H9 (cell line): Measurements from ENCODE around the gene INSL3. TPM values are rescaled to one million over a fixed set of nuclear protein-coding genes. Genes with fewer than 3 reads are reported as not detected.

Experiments used
- DNase-seq: peaks from one replicate; pipeline ENCODE4 v3.0.0-alpha.2; 2017
- H2AFZ ChIP-seq: one replicate; pipeline ENCODE4 v1.6.1; 2013; ENCODE audit warnings: mild to moderate bottlenecking, low read length, control low read depth, moderate library complexity
- H2AK5ac ChIP-seq: 2 replicates; pipeline ENCODE4 v1.6.1; 2013; ENCODE audit warnings: low read length, control low read depth, mixed read lengths; ENCODE audit not compliant: insufficient read length
- H2BK120ac ChIP-seq: one replicate; pipeline ENCODE4 v1.6.1; 2013; ENCODE audit warnings: low read depth, mild to moderate bottlenecking, low read length, control low read depth, inconsistent platforms; ENCODE audit not compliant: poor library complexity, severe bottlenecking
- H2BK12ac ChIP-seq: 2 replicates; pipeline ENCODE4 v1.6.1; 2013; ENCODE audit warnings: low read length, control low read depth, mixed read lengths, low read depth; ENCODE audit not compliant: insufficient read length
- H2BK15ac ChIP-seq: 2 replicates; pipeline ENCODE4 v1.6.1; 2013; ENCODE audit warnings: low read depth, low read length, control low read depth
- H2BK20ac ChIP-seq: one replicate; pipeline ENCODE4 v1.6.1; 2013; ENCODE audit warnings: low read depth, mild to moderate bottlenecking, low read length, control low read depth, inconsistent platforms; ENCODE audit not compliant: poor library complexity, severe bottlenecking
- H2BK5ac ChIP-seq: 2 replicates; pipeline ENCODE4 v1.6.1; 2013; ENCODE audit warnings: low read length, control low read depth, mixed read lengths; ENCODE audit not compliant: insufficient read length
- H3K14ac ChIP-seq: 2 replicates; pipeline ENCODE4 v1.6.1; 2013; ENCODE audit warnings: low read length, control low read depth; ENCODE audit not compliant: insufficient read depth
- H3K18ac ChIP-seq: 2 replicates; pipeline ENCODE4 v1.6.1; 2013; ENCODE audit warnings: low read depth, mild to moderate bottlenecking, mixed read lengths, low read length, control low read depth; ENCODE audit not compliant: insufficient read length
- H3K23ac ChIP-seq: 2 replicates; pipeline ENCODE4 v1.6.1; 2013; ENCODE audit warnings: low read length, control low read depth, mixed read lengths, low read depth; ENCODE audit not compliant: insufficient read length
- H3K23me2 ChIP-seq: 2 replicates; pipeline ENCODE4 v1.6.1; 2013; ENCODE audit warnings: low read depth, mild to moderate bottlenecking, mixed read lengths, low read length, control low read depth; ENCODE audit not compliant: insufficient read length, poor library complexity, severe bottlenecking
- H3K27ac ChIP-seq: 2 replicates; pipeline ENCODE4 v1.5.1; 2013; ENCODE audit warnings: low read length, control low read depth, mixed read lengths, low read depth; ENCODE audit not compliant: insufficient read length
- H3K27me3 ChIP-seq: 2 replicates; pipeline ENCODE4 v1.6.1; 2013; ENCODE audit warnings: low read length, control low read depth, inconsistent platforms; ENCODE audit not compliant: insufficient read depth
- H3K4ac ChIP-seq: 2 replicates; pipeline ENCODE4 v1.6.1; 2013; ENCODE audit warnings: low read depth, mild to moderate bottlenecking, control low read depth, inconsistent platforms, low read length, moderate library complexity
- H3K4me1 ChIP-seq: 2 replicates; pipeline ENCODE4 v1.6.1; 2013; ENCODE audit warnings: low read length, control low read depth, inconsistent platforms; ENCODE audit not compliant: insufficient read depth
- H3K4me2 ChIP-seq: 2 replicates; pipeline ENCODE4 v1.6.1; 2013; ENCODE audit warnings: low read length, control low read depth, mixed read lengths; ENCODE audit not compliant: insufficient read length, insufficient read depth
- H3K56ac ChIP-seq: 2 replicates; pipeline ENCODE4 v1.6.1; 2013; ENCODE audit warnings: low read depth, mild to moderate bottlenecking, mixed read lengths, low read length, control low read depth; ENCODE audit not compliant: insufficient read length
- H3K79me1 ChIP-seq: 2 replicates; pipeline ENCODE4 v1.6.1; 2013; ENCODE audit warnings: low read depth, mild to moderate bottlenecking, moderate library complexity, low read length, control low read depth, inconsistent platforms; ENCODE audit not compliant: insufficient read depth, poor library complexity, severe bottlenecking
- H3K79me2 ChIP-seq: 2 replicates; pipeline ENCODE4 v1.6.1; 2013; ENCODE audit warnings: low read length, control low read depth, inconsistent platforms; ENCODE audit not compliant: insufficient read depth
- H3K9ac ChIP-seq: 2 replicates; pipeline ENCODE4 v1.6.1; 2013; ENCODE audit warnings: low read length, control low read depth, mixed read lengths; ENCODE audit not compliant: insufficient read length; ENCODE audit errors: extremely low read depth
- H3K9me3 ChIP-seq: one replicate; pipeline ENCODE4 v1.6.1; 2013; ENCODE audit warnings: low read depth, low read length, inconsistent platforms; ENCODE audit not compliant: control insufficient read depth
- H3T11ph ChIP-seq: one replicate; pipeline ENCODE4 v1.6.1; 2013; ENCODE audit warnings: mild to moderate bottlenecking, low read length, control low read depth, inconsistent platforms
- H4K20me1 ChIP-seq: one replicate; pipeline ENCODE4 v1.6.1; 2013; ENCODE audit not compliant: control insufficient read depth, insufficient read length, insufficient read depth
- H4K5ac ChIP-seq: 2 replicates; pipeline ENCODE4 v1.6.1; 2013; ENCODE audit warnings: low read depth, mild to moderate bottlenecking, mixed read lengths, low read length, control low read depth; ENCODE audit not compliant: insufficient read length
- H4K8ac ChIP-seq: replicated peaks from 2 replicates; pipeline ENCODE4 v1.6.1; 2013; ENCODE audit warnings: low read length, control low read depth, mixed read lengths, low read depth; ENCODE audit not compliant: insufficient read length
- H4K91ac ChIP-seq: 2 replicates; pipeline ENCODE4 v1.6.1; 2013; ENCODE audit warnings: low read depth, mild to moderate bottlenecking, moderate library complexity, mixed read lengths, low read length, control low read depth; ENCODE audit not compliant: insufficient read length
- H3K27ac Mint-ChIP-seq, 3 experiments: 2 replicates in 2 of 3; 3 replicates in 1 of 3; pipeline ENCODE4 v1.8.0; 2020 to 2021; ENCODE audit warnings: mixed read lengths in 3 of 3, mild to moderate bottlenecking in 1 of 3, moderate library complexity in 1 of 3
- H3K27me3 Mint-ChIP-seq: 2 replicates; pipeline ENCODE4 v1.8.0; 2021; ENCODE audit warnings: low read depth, mild to moderate bottlenecking, moderate library complexity, mixed read lengths
- H3K36me3 Mint-ChIP-seq, 3 experiments: 2 replicates in 2 of 3; 3 replicates in 1 of 3; pipeline ENCODE4 v1.8.0; 2020 to 2021; ENCODE audit warnings: low read depth in 3 of 3, mixed read lengths in 3 of 3; ENCODE audit not compliant: insufficient read depth in 1 of 3
- H3K4me1 Mint-ChIP-seq, 2 experiments: 2 replicates each; pipeline ENCODE4 v1.8.0; 2020; ENCODE audit warnings: mixed read lengths in 2 of 2
- H3K4me3 Mint-ChIP-seq, 2 experiments: 2 replicates in 1 of 2; 3 replicates in 1 of 2; pipeline ENCODE4 v1.8.0; 2020 to 2021; ENCODE audit warnings: mild to moderate bottlenecking in 2 of 2, mixed read lengths in 2 of 2, moderate library complexity in 1 of 2
- H3K9me3 Mint-ChIP-seq, 2 experiments: 2 replicates in 1 of 2; 3 replicates in 1 of 2; pipeline ENCODE4 v1.8.0; 2020; ENCODE audit warnings: mild to moderate bottlenecking in 2 of 2, mixed read lengths in 2 of 2, moderate library complexity in 1 of 2
- WGBS: extraction: QIAGEN DNeasy Blood & Tissue Kit; methylation state at CpG from one replicate; pipeline ENCODE4 v1.1.7; 2013; ENCODE audit warnings: missing lambda C conversion rate, low lambda C conversion rate, mixed read lengths; ENCODE audit not compliant: insufficient read length; ENCODE audit errors: extremely low coverage; 5-methylcytosine and 5-hydroxymethylcytosine counted together
- total RNA-seq: library from RNA; stranded (reverse); gene quantifications from 2 replicates; pipeline ENCODE4 v1.2.1, GENCODE V29; 2021
- TF ChIP-seq, protein P1 (sequence below): fragments of 200-600 bp; sonication (generic); conservative IDR thresholded peaks from 3 replicates; pipeline ENCODE4 v1.8.0; 2021; ENCODE audit warnings: antibody characterized with exemption, mild to moderate bottlenecking

Gene INSL3
- total RNA-seq, 1 experiment from 2014 or later, result 0.63 TPM

DNA sequence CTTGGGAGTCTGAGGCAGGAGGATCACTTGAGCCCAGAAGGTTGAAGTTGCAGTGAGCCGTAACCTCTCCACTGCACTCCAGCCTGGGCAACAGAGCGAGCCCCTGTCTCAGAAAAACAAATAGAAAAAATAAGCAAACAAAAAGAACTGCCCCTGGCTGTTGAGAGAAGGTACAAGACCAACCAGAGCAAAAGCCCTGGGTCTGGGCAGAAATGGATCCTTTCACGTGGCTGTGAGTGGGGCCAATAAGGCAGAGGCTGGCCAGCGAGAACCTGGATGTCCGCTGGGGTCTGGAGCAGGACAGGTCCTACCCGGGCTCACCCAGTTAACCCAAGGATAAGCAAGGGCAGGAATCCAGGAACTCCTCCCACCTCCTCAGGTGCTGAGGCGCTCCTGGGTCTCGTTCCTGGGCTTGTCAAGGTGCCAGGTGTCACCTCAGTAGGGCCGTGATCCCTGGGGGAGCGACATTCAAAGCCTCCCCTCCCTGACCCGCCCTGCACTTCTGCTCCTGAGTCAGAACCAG, 45.7 kb upstream of the INSL3 start:
- no peak overlapping the region for H4K91ac ChIP-seq

More for the DNA sequence above, 45.7 kb upstream of the INSL3 start:
- Histone ChIP-seq H2BK15ac (no peak overlapping the region), H3K4me1 (no peaks in the 10 kb centered on the region; the same call in 1 of the 2 replicates), H4K8ac (no peak overlapping the region), H2BK120ac (no peak overlapping the region), H3K4ac (no peak overlapping the region), H3K9me3 (no peaks in the 10 kb centered on the region), H4K5ac (no peak overlapping the region), H3K23me2 (no peaks in the 10 kb centered on the region), H3K56ac (no peak overlapping the region), H2AFZ (no peak overlapping the region), H3K27ac (no peak overlapping the region), H4K20me1 (no peaks in the 10 kb centered on the region), H3K9ac (no peak overlapping the region), H3K18ac (no peak overlapping the region), H3K27me3 (no peaks in the 10 kb centered on the region; the same call in 1 of the 2 replicates), H3K23ac (no peak overlapping the region), H3K14ac (no peak overlapping the region), H2BK20ac (no peak overlapping the region), H2AK5ac (no peak overlapping the region), H3K79me2 (no peaks in the 10 kb centered on the region), H2BK12ac (no peak overlapping the region), H3K4me2 (no peak overlapping the region), H3T11ph (no peak overlapping the region), H2BK5ac (no peak overlapping the region), H3K79me1 (no peaks in the 10 kb centered on the region)
- no peak overlapping the region for H3K27ac Mint-ChIP-seq
- no CpG with 5 or more reads among the region's 11 CpGs for WGBS
- TF ChIP-seq, protein P1, sequence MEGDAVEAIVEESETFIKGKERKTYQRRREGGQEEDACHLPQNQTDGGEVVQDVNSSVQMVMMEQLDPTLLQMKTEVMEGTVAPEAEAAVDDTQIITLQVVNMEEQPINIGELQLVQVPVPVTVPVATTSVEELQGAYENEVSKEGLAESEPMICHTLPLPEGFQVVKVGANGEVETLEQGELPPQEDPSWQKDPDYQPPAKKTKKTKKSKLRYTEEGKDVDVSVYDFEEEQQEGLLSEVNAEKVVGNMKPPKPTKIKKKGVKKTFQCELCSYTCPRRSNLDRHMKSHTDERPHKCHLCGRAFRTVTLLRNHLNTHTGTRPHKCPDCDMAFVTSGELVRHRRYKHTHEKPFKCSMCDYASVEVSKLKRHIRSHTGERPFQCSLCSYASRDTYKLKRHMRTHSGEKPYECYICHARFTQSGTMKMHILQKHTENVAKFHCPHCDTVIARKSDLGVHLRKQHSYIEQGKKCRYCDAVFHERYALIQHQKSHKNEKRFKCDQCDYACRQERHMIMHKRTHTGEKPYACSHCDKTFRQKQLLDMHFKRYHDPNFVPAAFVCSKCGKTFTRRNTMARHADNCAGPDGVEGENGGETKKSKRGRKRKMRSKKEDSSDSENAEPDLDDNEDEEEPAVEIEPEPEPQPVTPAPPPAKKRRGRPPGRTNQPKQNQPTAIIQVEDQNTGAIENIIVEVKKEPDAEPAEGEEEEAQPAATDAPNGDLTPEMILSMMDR, result no peak
- H3K9me3 Mint-ChIP-seq, result no peaks in the 10 kb centered on the region; a peak in 2 of 5 replicates
- no peak overlapping the region for H3K4me3 Mint-ChIP-seq
- peaks cover 37% of the 10 kb centered on the region for H3K27me3 Mint-ChIP-seq
- DNase-seq, result peak; percentile 45
- H3K36me3 Mint-ChIP-seq, result peaks cover 18 to 38% (median 26%) of the 10 kb centered on the region in 3 experiments
- H3K4me1 Mint-ChIP-seq, result peaks cover 12 to 29% of the 10 kb centered on the region in 2 experiments
